Measurements from ENCODE around the gene BPGM. TPM values are rescaled to one million over a fixed set of nuclear protein-coding genes. Genes with fewer than 3 reads are reported as not detected.
A peak's percentile ranks its signal among the peaks of the same experiment; 100 is the strongest.

The BPGM gene
- total RNA-seq: 10 to 100 TPM; 30.0 to 39.1 (median 31.4) TPM
- total RNA-seq (2013): 21.6 TPM

DNA sequence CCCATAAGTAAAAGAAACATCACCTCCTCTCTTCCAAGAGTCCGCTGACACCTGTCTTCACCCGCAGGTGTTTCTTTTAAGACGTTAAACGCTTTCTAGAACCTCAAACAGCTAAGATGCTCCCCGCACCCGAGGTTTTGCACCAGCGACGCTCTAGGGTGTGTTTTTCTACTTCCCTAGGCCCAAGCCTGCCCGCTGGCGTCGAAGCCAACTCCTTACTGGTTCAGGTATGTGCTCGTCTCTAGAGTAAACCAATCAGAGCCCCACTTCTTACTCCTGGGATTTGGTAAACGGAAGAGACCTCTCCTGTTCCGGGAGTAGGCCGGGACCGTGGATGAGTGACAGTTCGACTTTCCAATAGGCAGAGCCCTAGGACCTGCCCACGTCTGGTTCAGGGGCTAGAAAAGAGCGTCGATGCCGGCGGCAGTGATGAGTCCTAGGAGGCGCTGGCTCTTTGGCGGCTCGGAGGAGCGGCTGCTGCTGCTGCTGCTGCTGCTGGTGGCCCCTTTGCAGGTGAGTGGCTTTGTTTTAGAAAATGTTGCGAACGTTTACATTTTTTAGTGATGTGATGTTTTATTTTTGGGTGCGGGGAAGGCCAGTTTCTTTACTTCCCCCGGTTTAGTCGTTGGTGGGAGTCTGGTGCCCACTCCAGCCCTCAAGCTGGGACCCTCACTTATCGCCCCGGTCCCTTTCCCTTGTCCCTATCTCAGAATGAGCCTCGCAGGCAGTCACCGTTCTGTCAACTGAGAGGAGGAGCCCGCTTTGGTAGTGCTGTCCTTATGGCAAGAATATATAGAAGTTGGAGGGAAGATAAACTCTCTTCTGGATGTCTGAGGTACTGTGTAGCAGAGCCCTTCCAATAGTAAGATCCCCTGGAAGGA, at the start of gene BPGM:
BPGM (plus strand) TSS at position 429 of the 881 bp plus-strand sequence. CDS start 14,655 bp downstream, outside the sequence.
- peak; percentile 94 to 100 for DNase-seq

DNA sequence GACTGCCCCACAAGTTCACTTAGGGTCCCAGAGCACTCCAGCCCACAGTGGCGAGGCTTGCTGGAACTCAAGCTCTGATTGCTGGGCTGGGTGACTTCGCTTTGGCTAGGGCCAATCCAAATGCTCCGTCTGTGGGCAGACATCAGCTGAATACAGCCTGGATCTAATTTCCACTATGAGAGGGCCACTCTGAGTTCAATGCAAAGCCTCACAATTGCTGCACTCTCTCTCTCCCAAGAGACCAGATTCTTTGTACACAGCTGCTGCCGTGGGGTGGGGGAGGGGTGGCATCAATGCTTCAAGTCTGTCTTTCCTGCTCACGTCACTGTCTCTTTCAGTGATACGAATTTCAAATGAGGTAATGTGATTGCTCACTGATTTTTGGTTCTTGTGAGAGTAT, 47.3 kb upstream of the BPGM start:
- Histone ChIP-seq H3K27ac (ENCODE audit: low read length) (no peak overlapping the region), H3K27me3 (ENCODE audit: control insufficient read depth, insufficient read depth, low read length) (no peaks in the 10 kb centered on the region), H3K36me3 (ENCODE audit: control insufficient read depth, insufficient read depth, low read length) (no peaks in the 10 kb centered on the region), H3K4me3 (ENCODE audit: low read length) (no peak overlapping the region), H3K4me1 (ENCODE audit: control insufficient read depth, insufficient read depth, low read length) (no peaks in the 10 kb centered on the region), H3K9me3 (ENCODE audit: control insufficient read depth, insufficient read depth, low read length) (no peaks in the 10 kb centered on the region)
- Mint-ChIP-seq H3K27ac (no peak overlapping the region), H3K4me1 (no peaks in the 10 kb centered on the region), H3K9me3 (no peaks in the 10 kb centered on the region), H3K27me3 (ENCODE audit: low read depth in 2 of 2) (peaks cover 10 to 43% of the 10 kb centered on the region in 2 donors), H3K36me3 (no peaks in the 10 kb centered on the region), H3K4me3 (no peak overlapping the region)
- DNase-seq (no peak), ATAC-seq (no peak)
- TF ChIP-seq CTCF (IDR thresholded peaks at IDR 0.05): no peak
- intact Hi-C loops (cut with micrococcal nuclease): no loop called here
- 75% methylated on average over 5 of the region's 6 CpGs for WGBS (ENCODE audit: insufficient coverage)

More for the DNA sequence above, at the start of gene BPGM:
- Histone ChIP-seq H3K4me3 (ENCODE audit: low read length) (peak within 1 kb of the TSS; percentile 67), H3K4me1 (ENCODE audit: control insufficient read depth, insufficient read depth, low read length) (peaks cover 24% of the 10 kb centered on the region), H3K9me3 (ENCODE audit: control insufficient read depth, insufficient read depth, low read length) (no peaks in the 10 kb centered on the region), H3K27me3 (ENCODE audit: control insufficient read depth, insufficient read depth, low read length) (no peaks in the 10 kb centered on the region), H3K36me3 (ENCODE audit: control insufficient read depth, insufficient read depth, low read length) (no peaks in the 10 kb centered on the region), H3K27ac (ENCODE audit: low read length) (peak within 1 kb of the TSS; percentile 93)
- Mint-ChIP-seq H3K4me1 (peaks cover 39 to 44% of the 10 kb centered on the region in 2 donors), H3K4me3 (no peak within 1 kb of the TSS), H3K9me3 (no peaks in the 10 kb centered on the region), H3K27me3 (ENCODE audit: low read depth in 2 of 2) (no peaks in the 10 kb centered on the region), H3K27ac (no peak within 1 kb of the TSS), H3K36me3 (no peaks in the 10 kb centered on the region)
- intact Hi-C loops (cut with micrococcal nuclease): loop anchor here (1.0 to 10.0 kb wide), 5 partner anchors 22 to 1562 kb away; partner anchors contain the start of genes AGBL3, CHCHD3 and CYREN
- no peak for TF ChIP-seq CTCF (IDR thresholded peaks at IDR 0.05)
- WGBS (ENCODE audit: insufficient coverage): under 1% methylated on average over 35 of the region's 36 CpGs
- peak; percentile 94 to 99 (median 97) for ATAC-seq

GRCh38 chr7:134601459-134601858, 45.2 kb upstream of the BPGM start:
- Histone ChIP-seq H3K36me3 (ENCODE audit: control insufficient read depth, insufficient read depth, low read length) (no peaks in the 10 kb centered on the region), H3K4me3 (ENCODE audit: low read length) (no peak overlapping the region), H3K27ac (ENCODE audit: low read length) (no peak overlapping the region), H3K9me3 (ENCODE audit: control insufficient read depth, insufficient read depth, low read length) (no peaks in the 10 kb centered on the region), H3K27me3 (ENCODE audit: control insufficient read depth, insufficient read depth, low read length) (no peaks in the 10 kb centered on the region), H3K4me1 (ENCODE audit: control insufficient read depth, insufficient read depth, low read length) (no peaks in the 10 kb centered on the region)
- intact Hi-C loops (cut with micrococcal nuclease): no loop called here
- no peak for TF ChIP-seq CTCF (IDR thresholded peaks at IDR 0.05)
- Mint-ChIP-seq H3K9me3 (no peaks in the 10 kb centered on the region), H3K36me3 (no peaks in the 10 kb centered on the region), H3K4me3 (no peak overlapping the region), H3K27me3 (ENCODE audit: low read depth in 2 of 2) (peaks cover 16 to 59% of the 10 kb centered on the region in 2 donors), H3K4me1 (peaks cover 3% of the 10 kb centered on the region in 2 donors), H3K27ac (no peak overlapping the region)
- DNase-seq (no peak), ATAC-seq (no peak)
- 70% methylated on average over 4 of the region's 4 CpGs for WGBS (ENCODE audit: insufficient coverage)

Data from natural killer cell (primary cell).